Ovary (tissue), 9 donors: ENCODE measurements around the gene PAX9. TPM values are rescaled to one million over a fixed set of nuclear protein-coding genes. Genes with fewer than 3 reads are reported as not detected.

Experiments
- DNase-seq, 5 donors: peaks; one replicate each; pipeline ENCODE4 v3.0.0-alpha.2; 2019 to 2020
- H3K27ac ChIP-seq, 2 donors: fragments of 200-600 bp; one replicate each; pipeline versions ENCODE4 v1.5.1 to v1.8.0; 2019 to 2022
- H3K27me3 ChIP-seq: fragments of 200-600 bp; one replicate; pipeline ENCODE4 v1.8.0; 2022
- H3K36me3 ChIP-seq: fragments of 200-600 bp; sonication (generic); one replicate; pipeline ENCODE4 v1.5.1; 2019
- H3K4me1 ChIP-seq: one replicate; pipeline ENCODE4 v1.8.1; 2013; ENCODE audit warnings: mild to moderate bottlenecking, moderate library complexity; ENCODE audit not compliant: insufficient read depth
- H3K4me3 ChIP-seq: fragments of 200-600 bp; sonication (generic); one replicate; pipeline ENCODE4 v1.5.1; 2017
- H3K9me3 ChIP-seq, 2 donors: fragments of 200-600 bp in 1 of 2; sonication (generic) in 1 of 2; one replicate each; pipeline versions ENCODE4 v1.5.1 to v1.8.1; 2013 to 2019; ENCODE audit warnings: mild to moderate bottlenecking in 1 of 2, moderate library complexity in 1 of 2
- EP300 ChIP-seq: sonication (generic); formaldehyde crosslinking; IDR thresholded peaks from one replicate; pipeline ENCODE4 v1.6.1; 2017; ENCODE audit warnings: antibody characterized with exemption
- POLR2A ChIP-seq: fragments of 450-650 bp; IDR thresholded peaks from one replicate; pipeline ENCODE4 v1.6.1; 2017; ENCODE audit warnings: antibody characterized with exemption, mild to moderate bottlenecking, moderate library complexity
- WGBS, 3 donors: extraction: QIAGEN DNeasy Blood & Tissue Kit in 1 of 3; methylation state at CpG; one replicate each; pipeline versions ENCODE4 v1.1.5 to v1.1.7; 2013 to 2017; 5-methylcytosine and 5-hydroxymethylcytosine counted together
- intact Hi-C, 4 donors: fragments of 100-400 bp; cut with DNase I; formaldehyde crosslinking; loops; one replicate each; pipeline versions ENCODE4 v1.11.0 to v1.15.1; 2022 to 2023
- polyA plus RNA-seq, 2 donors: library from polyadenylated mRNA; stranded (reverse); fragments of 200-250 nt in 1 of 2; fragments of 350-450 nt in 1 of 2; fragmentation: Illumina TruSeq in 1 of 2; extraction: RNeasy Lipid Tissue Mini Kit (QIAGEN cat#74804) in 1 of 2; gene quantifications; one replicate each; pipeline ENCODE4 v1.2.3, GENCODE V29; 2013 to 2014
- total RNA-seq, 7 donors: library from RNA; depleted of rRNA in 2 of 7; stranded (reverse); fragments of >200 nt in 2 of 7; fragmentation: NEBNext Ultra II Directional in 3 of 7; extraction: Animal tissue kit (Norgen Biotek cat#: 25700) in 3 of 7; gene quantifications; one replicate each; pipeline versions ENCODE4 v1.1.0 to v1.2.4, GENCODE V29; 2016 to 2023
- TF ChIP-seq, protein P1 (sequence below), 3 donors: fragments of 450-650 bp in 2 of 3; fragments of 200-600 bp in 1 of 3; IDR thresholded peaks; one replicate each; pipeline versions ENCODE4 v1.5.1 to v1.8.0; 2016 to 2022; ENCODE audit warnings: antibody characterized with exemption in 3 of 3, mild to moderate bottlenecking in 1 of 3
- donor health status: DM: no; HTN: no; CAD: no; lungs with moderate emphysema.
- donor health status: DM: no; HTN: no; CAD: no.
- donor health status: Bipolar disorder and iron deficiency.
- donor health status: DM: yes; HTN: yes; CAD: no.
- donor health status: DM: no; HTN: no; CAD: no.
- donor health status: DM: yes; HTN: yes; CAD: no.

The PAX9 gene
- total and polyA plus RNA-seq, 9 donors = 0.03 to 0.04 TPM; not detected in 7

- no peak overlapping the region for H3K27ac ChIP-seq
- intact Hi-C loops = no loop called here
- H3K4me3 ChIP-seq = no peak overlapping the region
- H3K36me3 ChIP-seq = no peaks in the 10 kb centered on the region
- WGBS, 3 donors = 7 to 10% (median 7%) methylated on average over 31 of the region's 31 CpGs
- peaks cover 0 to 7% of the 10 kb centered on the region in 2 donors for H3K9me3 ChIP-seq
- no peak for TF ChIP-seq POLR2A
- TF ChIP-seq EP300 = no peak
- TF ChIP-seq, protein P1, sequence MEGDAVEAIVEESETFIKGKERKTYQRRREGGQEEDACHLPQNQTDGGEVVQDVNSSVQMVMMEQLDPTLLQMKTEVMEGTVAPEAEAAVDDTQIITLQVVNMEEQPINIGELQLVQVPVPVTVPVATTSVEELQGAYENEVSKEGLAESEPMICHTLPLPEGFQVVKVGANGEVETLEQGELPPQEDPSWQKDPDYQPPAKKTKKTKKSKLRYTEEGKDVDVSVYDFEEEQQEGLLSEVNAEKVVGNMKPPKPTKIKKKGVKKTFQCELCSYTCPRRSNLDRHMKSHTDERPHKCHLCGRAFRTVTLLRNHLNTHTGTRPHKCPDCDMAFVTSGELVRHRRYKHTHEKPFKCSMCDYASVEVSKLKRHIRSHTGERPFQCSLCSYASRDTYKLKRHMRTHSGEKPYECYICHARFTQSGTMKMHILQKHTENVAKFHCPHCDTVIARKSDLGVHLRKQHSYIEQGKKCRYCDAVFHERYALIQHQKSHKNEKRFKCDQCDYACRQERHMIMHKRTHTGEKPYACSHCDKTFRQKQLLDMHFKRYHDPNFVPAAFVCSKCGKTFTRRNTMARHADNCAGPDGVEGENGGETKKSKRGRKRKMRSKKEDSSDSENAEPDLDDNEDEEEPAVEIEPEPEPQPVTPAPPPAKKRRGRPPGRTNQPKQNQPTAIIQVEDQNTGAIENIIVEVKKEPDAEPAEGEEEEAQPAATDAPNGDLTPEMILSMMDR (IDR thresholded peaks at IDR 0.05) = no peak
- DNase-seq = no peak
- H3K4me1 ChIP-seq = peaks cover 5% of the 10 kb centered on the region
- peaks cover 5% of the 10 kb centered on the region for H3K27me3 ChIP-seq
These were observed 4.8 kb upstream of the PAX9 start for GRCh38 chr14:36656687-36657398.

GRCh38 chr14:36657399-36658122, 4.1 kb upstream of the PAX9 start:
- no peak for TF ChIP-seq EP300
- no peak overlapping the region for H3K4me3 ChIP-seq
- DNase-seq = no peak
- H3K36me3 ChIP-seq = no peaks in the 10 kb centered on the region
- H3K4me1 ChIP-seq = peaks cover 6% of the 10 kb centered on the region
- intact Hi-C loops = no loop called here
- H3K27ac ChIP-seq = no peak overlapping the region
- H3K27me3 ChIP-seq = peaks cover 5% of the 10 kb centered on the region
- WGBS, 3 donors = 2 to 3% (median 2%) methylated on average over 49 to 55 of the region's 55 CpGs
- peaks cover 0 to 7% of the 10 kb centered on the region in 2 donors for H3K9me3 ChIP-seq

- no peak overlapping the region for H3K4me3 ChIP-seq
- intact Hi-C loops = no loop called here
- H3K4me1 ChIP-seq = peaks cover 14% of the 10 kb centered on the region
- H3K27ac ChIP-seq = no peak overlapping the region
- TF ChIP-seq POLR2A (no peak), EP300 (no peak)
- TF ChIP-seq, protein P1 (IDR thresholded peaks at IDR 0.05) = no peak
- no peak for DNase-seq
- peaks cover 5% of the 10 kb centered on the region for H3K27me3 ChIP-seq
- WGBS, 3 donors = 5 to 8% (median 5%) methylated on average over 48 to 55 of the region's 55 CpGs
- no peaks in the 10 kb centered on the region for H3K36me3 ChIP-seq
- H3K9me3 ChIP-seq = peaks cover 0 to 7% of the 10 kb centered on the region in 2 donors
These were observed 3.3 kb upstream of the PAX9 start for GRCh38 chr14:36658123-36659009.

- no peaks in the 10 kb centered on the region for H3K36me3 ChIP-seq
- H3K27me3 ChIP-seq = peaks cover 5% of the 10 kb centered on the region
- intact Hi-C loops = no loop called here
- H3K27ac ChIP-seq = no peak overlapping the region
- TF ChIP-seq, protein P1 (IDR thresholded peaks at IDR 0.05) = no peak
- TF ChIP-seq EP300 (no peak), POLR2A (no peak)
- WGBS, 3 donors = 10% methylated on average over 35 of the region's 35 CpGs
- peaks cover 0 to 3% of the 10 kb centered on the region in 2 donors for H3K9me3 ChIP-seq
- DNase-seq = no peak
- no peak overlapping the region for H3K4me3 ChIP-seq
- peaks cover 15% of the 10 kb centered on the region for H3K4me1 ChIP-seq
These were observed 2.4 kb upstream of the PAX9 start for GRCh38 chr14:36659010-36659821.
